ENCODE measurements around the gene PAF1. TPM values are rescaled to one million over a fixed set of nuclear protein-coding genes. Genes with fewer than 3 reads are reported as not detected.
A peak's percentile ranks its signal among the peaks of the same experiment; 100 is the strongest.

Gene PAF1
- total and polyA plus RNA-seq, 9 donors, result 21.0 to 48.0 (median 40.2) TPM

- DNase-seq, result no peak
- no peaks in the 10 kb centered on the region for H3K27me3 ChIP-seq (ENCODE audit: control insufficient read depth, insufficient read depth, low read length)
- H3K4me1 ChIP-seq (ENCODE audit: control insufficient read depth, insufficient read depth, low read length), result peaks cover 37% of the 10 kb centered on the region
- peaks cover 80% of the 10 kb centered on the region for H3K36me3 ChIP-seq (ENCODE audit: control insufficient read depth, insufficient read depth, low read length)
- no peak overlapping the region for H3K4me3 ChIP-seq (ENCODE audit: low read length)
- H3K9me3 ChIP-seq (replicated peaks; ENCODE audit: control insufficient read depth, low read depth, low read length), result no peaks in the 10 kb centered on the region
- H3K27ac ChIP-seq (ENCODE audit: low read length), result no peak overlapping the region
- 73% methylated on average over 3 of the region's 9 CpGs for WGBS (ENCODE audit: insufficient coverage)
These were observed 28.1 kb upstream of the PAF1 start for GRCh38 chr19:39419003-39419402.

GRCh38 chr19:39417463-39418181, 26.7 kb upstream of the PAF1 start:
- no peak overlapping the region for H3K27ac ChIP-seq (ENCODE audit: low read length)
- 90% methylated on average over 21 of the region's 30 CpGs for WGBS (ENCODE audit: insufficient coverage)
- H3K4me1 ChIP-seq (ENCODE audit: control insufficient read depth, insufficient read depth, low read length), result peaks cover 33% of the 10 kb centered on the region
- no peaks in the 10 kb centered on the region for H3K9me3 ChIP-seq (replicated peaks; ENCODE audit: control insufficient read depth, low read depth, low read length)
- H3K4me3 ChIP-seq (ENCODE audit: low read length), result no peak overlapping the region
- no peaks in the 10 kb centered on the region for H3K27me3 ChIP-seq (ENCODE audit: control insufficient read depth, insufficient read depth, low read length)
- DNase-seq, result no peak
- peaks cover 66% of the 10 kb centered on the region for H3K36me3 ChIP-seq (ENCODE audit: control insufficient read depth, insufficient read depth, low read length)

- Histone ChIP-seq H3K9me3 (replicated peaks; ENCODE audit: control insufficient read depth, low read depth, low read length) (no peaks in the 10 kb centered on the region), H3K4me1 (ENCODE audit: control insufficient read depth, insufficient read depth, low read length) (peaks cover 34% of the 10 kb centered on the region), H3K27ac (ENCODE audit: low read length) (no peak overlapping the region), H3K36me3 (ENCODE audit: control insufficient read depth, insufficient read depth, low read length) (peaks cover 56% of the 10 kb centered on the region), H3K4me3 (ENCODE audit: low read length) (no peak overlapping the region), H3K27me3 (ENCODE audit: control insufficient read depth, insufficient read depth, low read length) (no peaks in the 10 kb centered on the region)
- DNase-seq, result no peak
- WGBS (ENCODE audit: insufficient coverage), result 81% methylated on average over 23 of the region's 27 CpGs
These were observed 25.5 kb upstream of the PAF1 start for GRCh38 chr19:39416152-39417120.

- Histone ChIP-seq H3K27ac (ENCODE audit: low read length) (no peak overlapping the region), H3K4me3 (ENCODE audit: low read length) (peak overlapping the region; percentile 96), H3K27me3 (ENCODE audit: control insufficient read depth, insufficient read depth, low read length) (no peaks in the 10 kb centered on the region), H3K36me3 (ENCODE audit: control insufficient read depth, insufficient read depth, low read length) (peaks cover 46% of the 10 kb centered on the region), H3K4me1 (ENCODE audit: control insufficient read depth, insufficient read depth, low read length) (peaks cover 45% of the 10 kb centered on the region), H3K9me3 (replicated peaks; ENCODE audit: control insufficient read depth, low read depth, low read length) (no peaks in the 10 kb centered on the region)
- WGBS (ENCODE audit: insufficient coverage), result 29% methylated on average over 29 of the region's 35 CpGs
- DNase-seq, result peak; percentile 44
These were observed 24.5 kb upstream of the PAF1 start for GRCh38 chr19:39415111-39416046.

- H3K4me1 ChIP-seq (ENCODE audit: control insufficient read depth, insufficient read depth, low read length), result peaks cover 55% of the 10 kb centered on the region
- WGBS (ENCODE audit: insufficient coverage), result 18% methylated on average over 15 of the region's 18 CpGs
- no peak for DNase-seq
These were observed 23.2 kb upstream of the PAF1 start for GRCh38 chr19:39413911-39414608.

GRCh38 chr19:39413272-39413910, 22.5 kb upstream of the PAF1 start:
- H3K27me3 ChIP-seq (ENCODE audit: control insufficient read depth, insufficient read depth, low read length), result no peaks in the 10 kb centered on the region
- WGBS (ENCODE audit: insufficient coverage), result under 1% methylated on average over 45 of the region's 54 CpGs
- H3K36me3 ChIP-seq (ENCODE audit: control insufficient read depth, insufficient read depth, low read length), result peaks cover 36% of the 10 kb centered on the region
- peak; percentile 88 for DNase-seq
- H3K27ac ChIP-seq (ENCODE audit: low read length), result peak overlapping the region; percentile 98
- H3K4me1 ChIP-seq (ENCODE audit: control insufficient read depth, insufficient read depth, low read length), result peaks cover 61% of the 10 kb centered on the region
- no peaks in the 10 kb centered on the region for H3K9me3 ChIP-seq (replicated peaks; ENCODE audit: control insufficient read depth, low read depth, low read length)
- peak overlapping the region; percentile 96 for H3K4me3 ChIP-seq (ENCODE audit: low read length)

More at GRCh38 chr19:39413911-39414608, 23.2 kb upstream of the PAF1 start:
- no peaks in the 10 kb centered on the region for H3K9me3 ChIP-seq (replicated peaks; ENCODE audit: control insufficient read depth, low read depth, low read length)
- H3K4me3 ChIP-seq (ENCODE audit: low read length), result peak overlapping the region; percentile 96
- H3K36me3 ChIP-seq (ENCODE audit: control insufficient read depth, insufficient read depth, low read length), result peaks cover 36% of the 10 kb centered on the region
- H3K27me3 ChIP-seq (ENCODE audit: control insufficient read depth, insufficient read depth, low read length), result no peaks in the 10 kb centered on the region
- H3K27ac ChIP-seq (ENCODE audit: low read length), result peak overlapping the region; percentile 85

- H3K4me3 ChIP-seq (ENCODE audit: low read length), result peak overlapping the region; percentile 96
- H3K27me3 ChIP-seq (ENCODE audit: control insufficient read depth, insufficient read depth, low read length), result no peaks in the 10 kb centered on the region
- peaks cover 67% of the 10 kb centered on the region for H3K4me1 ChIP-seq (ENCODE audit: control insufficient read depth, insufficient read depth, low read length)
- no peaks in the 10 kb centered on the region for H3K9me3 ChIP-seq (replicated peaks; ENCODE audit: control insufficient read depth, low read depth, low read length)
- no peak for DNase-seq
- peaks cover 37% of the 10 kb centered on the region for H3K36me3 ChIP-seq (ENCODE audit: control insufficient read depth, insufficient read depth, low read length)
- peak overlapping the region; percentile 98 for H3K27ac ChIP-seq (ENCODE audit: low read length)
- WGBS (ENCODE audit: insufficient coverage), result 0% methylated on average over 23 of the region's 24 CpGs
These were observed 22.0 kb upstream of the PAF1 start for GRCh38 chr19:39412867-39413271.

GRCh38 chr19:39412100-39412866, 21.4 kb upstream of the PAF1 start, which contains the start of gene PLEKHG2:
Gene PLEKHG2, plus strand, starts transcription at chr19:39412669. Its CDS starts 1,418 bp downstream, at chr19:39414087.
- 0% methylated on average over 35 of the region's 60 CpGs for WGBS (ENCODE audit: insufficient coverage)
- H3K27me3 ChIP-seq (ENCODE audit: control insufficient read depth, insufficient read depth, low read length), result no peaks in the 10 kb centered on the region
- peaks cover 73% of the 10 kb centered on the region for H3K4me1 ChIP-seq (ENCODE audit: control insufficient read depth, insufficient read depth, low read length)
- H3K4me3 ChIP-seq (ENCODE audit: low read length), result peak within 1 kb of the TSS; percentile 96
- peak within 1 kb of the TSS; percentile 99 for H3K27ac ChIP-seq (ENCODE audit: low read length)
- H3K9me3 ChIP-seq (replicated peaks; ENCODE audit: control insufficient read depth, low read depth, low read length), result no peaks in the 10 kb centered on the region
- DNase-seq, result peak; percentile 100
- peaks cover 36% of the 10 kb centered on the region for H3K36me3 ChIP-seq (ENCODE audit: control insufficient read depth, insufficient read depth, low read length)
